Progenitor cell of endocrine pancreas (in vitro differentiated cells): ENCODE data around the gene KCTD18. TPM values are rescaled to one million over a fixed set of nuclear protein-coding genes. Genes with fewer than 3 reads are reported as not detected.

Source experiments
- DNase-seq: peaks from one replicate; pipeline ENCODE4 v3.0.0; 2021; ENCODE audit warnings: low spot score; ENCODE audit not compliant: unreplicated experiment
- H3K27ac Mint-ChIP-seq: 2 replicates; pipeline ENCODE4 v1.8.0; 2021; ENCODE audit warnings: mild to moderate bottlenecking, moderate library complexity, mixed read lengths
- H3K27me3 Mint-ChIP-seq: 2 replicates; pipeline ENCODE4 v1.8.0; 2021; ENCODE audit warnings: mixed read lengths
- H3K36me3 Mint-ChIP-seq: 2 replicates; pipeline ENCODE4 v1.8.0; 2022; ENCODE audit warnings: mixed read lengths; ENCODE audit not compliant: insufficient read depth
- H3K4me1 Mint-ChIP-seq: 2 replicates; pipeline ENCODE4 v1.8.0; 2021; ENCODE audit warnings: low read depth, mixed read lengths
- H3K4me3 Mint-ChIP-seq: 2 replicates; pipeline ENCODE4 v1.8.0; 2021; ENCODE audit warnings: low read depth, mild to moderate bottlenecking, moderate library complexity, mixed read lengths
- H3K9me3 Mint-ChIP-seq: 2 replicates; pipeline ENCODE4 v1.8.0; 2021; ENCODE audit warnings: low read depth, mixed read lengths
- total RNA-seq: library from RNA; stranded (reverse); gene quantifications from 2 replicates; pipeline ENCODE4 v1.2.1, GENCODE V29; 2021
- TF ChIP-seq, protein P1 (sequence below): fragments of 200-600 bp; sonication (generic); IDR thresholded peaks from one replicate; pipeline ENCODE4 v1.5.0; 2021; ENCODE audit warnings: antibody characterized with exemption, mild to moderate bottlenecking; ENCODE audit not compliant: unreplicated experiment

The KCTD18 gene
- total RNA-seq, 1 donor from 2014 or later: 7.3 TPM

DNA sequence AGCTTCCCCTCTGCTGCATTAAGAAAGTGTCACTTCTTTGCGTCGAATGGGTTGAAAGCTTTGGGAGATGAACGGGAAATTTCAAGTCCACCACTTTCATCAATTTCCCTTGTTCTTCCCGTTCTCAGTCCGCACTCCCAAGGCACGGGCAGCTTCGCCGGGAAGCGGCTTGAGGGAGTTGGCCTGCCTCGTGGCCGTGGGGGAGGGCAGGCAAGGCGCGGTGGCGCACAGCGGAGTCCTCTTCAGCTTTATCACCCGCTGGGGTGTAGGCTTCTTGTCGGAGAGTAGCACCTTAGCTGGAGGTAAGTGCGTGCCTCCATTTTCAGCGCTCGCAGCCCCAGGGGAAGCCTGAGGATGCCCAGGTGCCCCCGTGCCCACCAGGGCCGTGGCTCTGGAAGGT is 19.9 kb downstream of the KCTD18 start:
- Mint-ChIP-seq H3K4me1 (peaks cover under 1% of the 10 kb centered on the region), H3K36me3 (peaks cover 30% of the 10 kb centered on the region), H3K9me3 (no peaks in the 10 kb centered on the region), H3K4me3 (no peak overlapping the region), H3K27me3 (no peaks in the 10 kb centered on the region), H3K27ac (no peak overlapping the region)
- DNase-seq: no peak
- TF ChIP-seq, protein P1, sequence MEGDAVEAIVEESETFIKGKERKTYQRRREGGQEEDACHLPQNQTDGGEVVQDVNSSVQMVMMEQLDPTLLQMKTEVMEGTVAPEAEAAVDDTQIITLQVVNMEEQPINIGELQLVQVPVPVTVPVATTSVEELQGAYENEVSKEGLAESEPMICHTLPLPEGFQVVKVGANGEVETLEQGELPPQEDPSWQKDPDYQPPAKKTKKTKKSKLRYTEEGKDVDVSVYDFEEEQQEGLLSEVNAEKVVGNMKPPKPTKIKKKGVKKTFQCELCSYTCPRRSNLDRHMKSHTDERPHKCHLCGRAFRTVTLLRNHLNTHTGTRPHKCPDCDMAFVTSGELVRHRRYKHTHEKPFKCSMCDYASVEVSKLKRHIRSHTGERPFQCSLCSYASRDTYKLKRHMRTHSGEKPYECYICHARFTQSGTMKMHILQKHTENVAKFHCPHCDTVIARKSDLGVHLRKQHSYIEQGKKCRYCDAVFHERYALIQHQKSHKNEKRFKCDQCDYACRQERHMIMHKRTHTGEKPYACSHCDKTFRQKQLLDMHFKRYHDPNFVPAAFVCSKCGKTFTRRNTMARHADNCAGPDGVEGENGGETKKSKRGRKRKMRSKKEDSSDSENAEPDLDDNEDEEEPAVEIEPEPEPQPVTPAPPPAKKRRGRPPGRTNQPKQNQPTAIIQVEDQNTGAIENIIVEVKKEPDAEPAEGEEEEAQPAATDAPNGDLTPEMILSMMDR: no peak

DNA sequence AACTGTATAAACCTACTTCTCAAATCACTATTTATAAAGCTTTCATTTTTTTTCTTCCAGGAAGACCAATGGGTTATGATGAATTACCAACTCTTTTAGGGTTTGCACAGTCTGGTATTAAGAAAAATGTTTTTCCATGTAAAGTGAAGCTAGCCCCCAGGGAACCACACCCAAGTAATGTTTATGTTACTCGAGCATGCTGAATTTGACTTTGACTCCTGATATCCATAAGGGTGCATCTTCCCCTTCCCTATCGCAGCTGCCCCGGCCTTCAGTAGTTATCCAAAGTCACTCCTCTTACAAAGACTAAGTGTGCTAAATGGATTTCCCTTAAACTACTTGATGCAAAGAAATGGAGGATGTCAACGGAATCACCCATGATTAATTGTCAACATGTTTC is 21.7 kb downstream of the KCTD18 start:
- Mint-ChIP-seq H3K27ac (no peak overlapping the region), H3K36me3 (peaks cover 27% of the 10 kb centered on the region), H3K4me1 (peaks cover 11% of the 10 kb centered on the region), H3K27me3 (no peaks in the 10 kb centered on the region), H3K9me3 (no peaks in the 10 kb centered on the region), H3K4me3 (no peak overlapping the region)
- TF ChIP-seq, protein P1: no peak
- no peak for DNase-seq

GRCh38 chr2:200486529-200486928 is 23.3 kb downstream of the KCTD18 start:
- Mint-ChIP-seq H3K27ac (no peak overlapping the region), H3K9me3 (no peaks in the 10 kb centered on the region), H3K4me1 (peaks cover 19% of the 10 kb centered on the region), H3K4me3 (no peak overlapping the region), H3K27me3 (no peaks in the 10 kb centered on the region), H3K36me3 (peaks cover 18% of the 10 kb centered on the region)
- TF ChIP-seq, protein P1: no peak
- no peak for DNase-seq

DNA sequence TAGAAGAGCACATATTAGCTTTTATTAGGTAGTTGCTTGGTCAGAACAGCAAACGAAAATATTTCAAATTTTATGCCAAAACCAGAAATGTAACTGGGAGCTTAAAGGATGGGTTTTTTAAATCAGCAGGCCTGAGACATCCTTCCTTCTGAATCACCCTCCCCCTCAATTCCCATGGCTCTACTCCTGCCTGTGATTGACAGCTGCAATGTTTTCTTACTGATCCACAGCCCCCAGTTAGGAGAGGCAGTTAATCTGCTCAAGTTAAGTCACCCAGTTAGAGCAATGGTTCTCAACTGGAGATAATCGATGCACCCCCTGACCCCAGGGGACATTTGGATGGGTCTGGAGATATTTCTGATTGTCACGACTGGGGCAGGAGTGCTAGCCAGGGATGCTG is 24.9 kb downstream of the KCTD18 start:
- Mint-ChIP-seq H3K27me3 (no peaks in the 10 kb centered on the region), H3K36me3 (peaks cover 7% of the 10 kb centered on the region), H3K27ac (peak overlapping the region; percentile 71), H3K9me3 (no peaks in the 10 kb centered on the region), H3K4me1 (peaks cover 35% of the 10 kb centered on the region), H3K4me3 (no peak overlapping the region)
- no peak for DNase-seq
- TF ChIP-seq, protein P1: no peak

- H3K9me3 Mint-ChIP-seq: no peaks in the 10 kb centered on the region
- TF ChIP-seq, protein P1: peak; percentile 77
- DNase-seq: peak; percentile 32
- H3K4me1 Mint-ChIP-seq: peaks cover 44% of the 10 kb centered on the region
- no peak overlapping the region for H3K4me3 Mint-ChIP-seq
- peak overlapping the region; percentile 46 for H3K27ac Mint-ChIP-seq
- H3K27me3 Mint-ChIP-seq: no peaks in the 10 kb centered on the region
- H3K36me3 Mint-ChIP-seq: peaks cover 11% of the 10 kb centered on the region
These were observed 26.1 kb downstream of the KCTD18 start for GRCh38 chr2:200483729-200484198.
